ENCODE measurements around the gene PDE8A.

The PDE8A gene

GRCh38 chr15:84947947-84948830 lies 33.5 kb upstream of the PDE8A start:
- Histone ChIP-seq H3K4me3 (ENCODE audit: insufficient read depth, low read depth, low read length) (no peak overlapping the region), H3K27ac (ENCODE audit: insufficient read depth, low read depth, low read length, poor library complexity, severe bottlenecking) (no peak overlapping the region), H3K9me3 (ENCODE audit: control insufficient read depth, low read length) (no peaks in the 10 kb centered on the region), H3K27me3 (ENCODE audit: control insufficient read depth, insufficient read depth, low read length, poor library complexity, severe bottlenecking) (no peaks in the 10 kb centered on the region), H3K36me3 (ENCODE audit: control insufficient read depth, insufficient read depth, low read length) (no peaks in the 10 kb centered on the region), H3K4me1 (ENCODE audit: control insufficient read depth, insufficient read depth, low read length) (no peaks in the 10 kb centered on the region)
- 88 to 90% methylated on average over 4 of the region's 4 CpGs for WGBS, 2 experiments

- Histone ChIP-seq H3K4me3 (ENCODE audit: insufficient read depth, low read depth, low read length) (no peak overlapping the region), H3K27me3 (ENCODE audit: control insufficient read depth, insufficient read depth, low read length, poor library complexity, severe bottlenecking) (no peaks in the 10 kb centered on the region), H3K36me3 (ENCODE audit: control insufficient read depth, insufficient read depth, low read length) (no peaks in the 10 kb centered on the region), H3K9me3 (ENCODE audit: control insufficient read depth, low read length) (no peaks in the 10 kb centered on the region), H3K27ac (ENCODE audit: insufficient read depth, low read depth, low read length, poor library complexity, severe bottlenecking) (no peak overlapping the region), H3K4me1 (ENCODE audit: control insufficient read depth, insufficient read depth, low read length) (no peaks in the 10 kb centered on the region)
- 94 to 96% methylated on average over 2 of the region's 2 CpGs for WGBS, 2 experiments
Observed at GRCh38 chr15:84949043-84949442, 32.6 kb upstream of the PDE8A start.

- Histone ChIP-seq H3K9me3 (ENCODE audit: control insufficient read depth, low read length) (no peaks in the 10 kb centered on the region), H3K27me3 (ENCODE audit: control insufficient read depth, insufficient read depth, low read length, poor library complexity, severe bottlenecking) (no peaks in the 10 kb centered on the region), H3K36me3 (ENCODE audit: control insufficient read depth, insufficient read depth, low read length) (no peaks in the 10 kb centered on the region), H3K27ac (ENCODE audit: insufficient read depth, low read depth, low read length, poor library complexity, severe bottlenecking) (no peak overlapping the region), H3K4me3 (ENCODE audit: insufficient read depth, low read depth, low read length) (no peak overlapping the region), H3K4me1 (ENCODE audit: control insufficient read depth, insufficient read depth, low read length) (no peaks in the 10 kb centered on the region)
- WGBS, 2 experiments = 89 to 92% methylated on average over 7 of the region's 7 CpGs
Observed at GRCh38 chr15:84949845-84950569, 31.6 kb upstream of the PDE8A start.

- Histone ChIP-seq H3K4me1 (ENCODE audit: control insufficient read depth, insufficient read depth, low read length) (no peaks in the 10 kb centered on the region), H3K27me3 (ENCODE audit: control insufficient read depth, insufficient read depth, low read length, poor library complexity, severe bottlenecking) (no peaks in the 10 kb centered on the region), H3K27ac (ENCODE audit: insufficient read depth, low read depth, low read length, poor library complexity, severe bottlenecking) (no peak overlapping the region), H3K36me3 (ENCODE audit: control insufficient read depth, insufficient read depth, low read length) (no peaks in the 10 kb centered on the region), H3K4me3 (ENCODE audit: insufficient read depth, low read depth, low read length) (no peak overlapping the region), H3K9me3 (ENCODE audit: control insufficient read depth, low read length) (no peaks in the 10 kb centered on the region)
- WGBS, 2 experiments = 95% methylated on average over 7 of the region's 7 CpGs
Observed at GRCh38 chr15:84950570-84951111, 31.0 kb upstream of the PDE8A start.

GRCh38 chr15:84951736-84952135 lies 29.9 kb upstream of the PDE8A start:
- Histone ChIP-seq H3K27me3 (ENCODE audit: control insufficient read depth, insufficient read depth, low read length, poor library complexity, severe bottlenecking) (no peaks in the 10 kb centered on the region), H3K4me3 (ENCODE audit: insufficient read depth, low read depth, low read length) (no peak overlapping the region), H3K9me3 (ENCODE audit: control insufficient read depth, low read length) (no peaks in the 10 kb centered on the region), H3K27ac (ENCODE audit: insufficient read depth, low read depth, low read length, poor library complexity, severe bottlenecking) (no peak overlapping the region), H3K36me3 (ENCODE audit: control insufficient read depth, insufficient read depth, low read length) (no peaks in the 10 kb centered on the region), H3K4me1 (ENCODE audit: control insufficient read depth, insufficient read depth, low read length) (no peaks in the 10 kb centered on the region)
- 91 to 94% methylated on average over 5 of the region's 5 CpGs for WGBS, 2 experiments

- Histone ChIP-seq H3K27me3 (ENCODE audit: control insufficient read depth, insufficient read depth, low read length, poor library complexity, severe bottlenecking) (no peaks in the 10 kb centered on the region), H3K36me3 (ENCODE audit: control insufficient read depth, insufficient read depth, low read length) (no peaks in the 10 kb centered on the region), H3K4me1 (ENCODE audit: control insufficient read depth, insufficient read depth, low read length) (no peaks in the 10 kb centered on the region), H3K9me3 (ENCODE audit: control insufficient read depth, low read length) (no peaks in the 10 kb centered on the region), H3K4me3 (ENCODE audit: insufficient read depth, low read depth, low read length) (no peak overlapping the region), H3K27ac (ENCODE audit: insufficient read depth, low read depth, low read length, poor library complexity, severe bottlenecking) (no peak overlapping the region)
- 94 to 95% methylated on average over 4 of the region's 4 CpGs for WGBS, 2 experiments
Observed at GRCh38 chr15:84953136-84953535, 28.5 kb upstream of the PDE8A start.

GRCh38 chr15:84953726-84954125 lies 27.9 kb upstream of the PDE8A start:
- Histone ChIP-seq H3K9me3 (ENCODE audit: control insufficient read depth, low read length) (no peaks in the 10 kb centered on the region), H3K36me3 (ENCODE audit: control insufficient read depth, insufficient read depth, low read length) (no peaks in the 10 kb centered on the region), H3K4me1 (ENCODE audit: control insufficient read depth, insufficient read depth, low read length) (no peaks in the 10 kb centered on the region), H3K27ac (ENCODE audit: insufficient read depth, low read depth, low read length, poor library complexity, severe bottlenecking) (no peak overlapping the region), H3K27me3 (ENCODE audit: control insufficient read depth, insufficient read depth, low read length, poor library complexity, severe bottlenecking) (no peaks in the 10 kb centered on the region), H3K4me3 (ENCODE audit: insufficient read depth, low read depth, low read length) (no peak overlapping the region)
- 77 to 88% methylated on average over 1 of the region's 1 CpG for WGBS, 2 experiments

- Histone ChIP-seq H3K27ac (ENCODE audit: insufficient read depth, low read depth, low read length, poor library complexity, severe bottlenecking) (no peak overlapping the region), H3K9me3 (ENCODE audit: control insufficient read depth, low read length) (no peaks in the 10 kb centered on the region), H3K36me3 (ENCODE audit: control insufficient read depth, insufficient read depth, low read length) (no peaks in the 10 kb centered on the region), H3K4me3 (ENCODE audit: insufficient read depth, low read depth, low read length) (no peak overlapping the region), H3K4me1 (ENCODE audit: control insufficient read depth, insufficient read depth, low read length) (no peaks in the 10 kb centered on the region), H3K27me3 (ENCODE audit: control insufficient read depth, insufficient read depth, low read length, poor library complexity, severe bottlenecking) (no peaks in the 10 kb centered on the region)
- 52 to 53% methylated on average over 14 to 15 of the region's 15 CpGs for WGBS, 2 experiments
Observed at GRCh38 chr15:84955089-84955848, 26.4 kb upstream of the PDE8A start.

GRCh38 chr15:84956199-84956598 lies 25.5 kb upstream of the PDE8A start:
- H3K36me3 ChIP-seq (ENCODE audit: control insufficient read depth, insufficient read depth, low read length) = no peaks in the 10 kb centered on the region
- WGBS, 2 experiments = 89 to 93% methylated on average over 2 of the region's 2 CpGs
- no peaks in the 10 kb centered on the region for H3K4me1 ChIP-seq (ENCODE audit: control insufficient read depth, insufficient read depth, low read length)

More at GRCh38 chr15:84956199-84956598, 25.5 kb upstream of the PDE8A start:
- no peak overlapping the region for H3K27ac ChIP-seq (ENCODE audit: insufficient read depth, low read depth, low read length, poor library complexity, severe bottlenecking)
- no peaks in the 10 kb centered on the region for H3K27me3 ChIP-seq (ENCODE audit: control insufficient read depth, insufficient read depth, low read length, poor library complexity, severe bottlenecking)
- H3K4me3 ChIP-seq (ENCODE audit: insufficient read depth, low read depth, low read length) = no peak overlapping the region
- no peaks in the 10 kb centered on the region for H3K9me3 ChIP-seq (ENCODE audit: control insufficient read depth, low read length)

Data from ectodermal cell (in vitro differentiated cells).